GM21515 (cell line): ENCODE data around the gene DUSP10.

Experiments used
- ATAC-seq: cut with Tn5 transposase; IDR thresholded peaks from one replicate; pipeline ENCODE4 v1.9.1; 2021; ENCODE audit not compliant: unreplicated experiment

The DUSP10 gene

DNA sequence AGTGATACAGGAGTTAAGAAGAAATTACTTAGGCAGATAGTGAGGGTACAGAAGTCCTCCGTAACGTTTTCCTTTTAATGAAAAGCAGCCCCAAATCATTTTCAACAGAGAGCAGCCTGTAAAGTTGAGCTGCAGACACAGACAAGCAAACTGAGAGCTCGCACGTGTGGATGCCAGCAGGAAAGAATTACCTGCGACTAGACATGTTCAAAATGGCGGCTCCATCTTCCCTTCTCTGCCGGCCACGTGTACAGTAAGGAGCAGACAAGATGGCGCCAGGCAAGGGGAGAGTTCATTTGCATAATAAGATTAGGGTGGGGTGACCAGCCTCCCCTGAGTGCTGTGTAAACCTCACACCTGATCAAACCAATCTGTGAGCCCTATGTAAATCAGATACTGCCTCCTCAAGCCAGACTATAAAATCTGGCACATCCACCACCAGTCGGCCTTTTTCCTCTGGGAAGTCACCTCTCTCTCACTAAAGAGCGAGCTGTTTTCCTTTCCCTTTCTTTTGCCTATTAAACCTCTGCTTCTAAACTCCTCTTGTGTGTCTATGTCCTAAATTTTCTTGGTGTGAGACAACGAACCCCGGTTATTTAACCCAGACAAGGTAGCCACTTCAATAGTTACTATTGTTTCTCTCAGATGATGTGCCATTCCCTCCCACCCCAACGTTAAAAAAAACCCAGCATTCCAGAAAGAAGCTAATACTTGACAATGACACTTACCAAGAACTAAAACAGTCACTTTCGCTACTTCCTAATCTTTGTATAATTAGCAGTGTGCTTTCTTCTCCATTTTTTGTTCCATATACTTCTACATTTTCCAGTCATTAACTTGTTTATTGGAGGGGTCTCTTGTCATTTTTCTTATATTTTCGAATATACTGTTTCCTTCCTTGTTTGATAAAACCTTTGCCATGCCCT, 27.4 kb downstream of the DUSP10 start:
- no peak for ATAC-seq

DNA sequence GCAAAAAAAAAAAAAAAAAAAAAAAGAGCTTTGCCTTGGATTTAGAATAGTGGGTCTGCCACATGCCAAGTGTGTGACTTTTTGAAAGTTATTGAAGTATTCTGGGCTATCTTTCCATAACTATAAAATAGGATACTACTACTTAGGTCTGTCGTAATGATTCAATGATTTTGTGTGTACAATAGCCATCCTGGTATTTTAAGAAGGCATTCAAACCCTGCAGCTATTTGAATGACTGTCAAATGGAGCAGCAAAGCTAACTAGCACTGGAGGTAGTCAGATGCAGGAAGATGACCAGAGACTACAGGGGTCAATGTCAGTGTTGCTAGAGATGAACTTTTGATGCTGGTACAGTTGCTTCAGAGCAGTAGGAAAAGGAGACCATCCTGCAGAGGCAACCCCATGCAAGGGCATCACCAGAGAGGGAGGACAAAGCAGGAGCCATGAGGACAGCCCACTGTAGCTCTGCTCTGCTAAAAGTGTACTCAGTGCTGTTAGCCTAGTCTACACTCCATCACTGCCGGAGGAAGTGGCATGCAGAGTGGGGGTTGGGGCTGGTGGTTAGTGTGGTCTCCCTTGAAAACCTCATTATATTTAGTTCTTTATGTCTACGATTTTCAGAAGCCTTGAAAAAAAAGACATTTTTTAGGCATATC, 29.0 kb downstream of the DUSP10 start:
- peak; percentile 72 for ATAC-seq

DNA sequence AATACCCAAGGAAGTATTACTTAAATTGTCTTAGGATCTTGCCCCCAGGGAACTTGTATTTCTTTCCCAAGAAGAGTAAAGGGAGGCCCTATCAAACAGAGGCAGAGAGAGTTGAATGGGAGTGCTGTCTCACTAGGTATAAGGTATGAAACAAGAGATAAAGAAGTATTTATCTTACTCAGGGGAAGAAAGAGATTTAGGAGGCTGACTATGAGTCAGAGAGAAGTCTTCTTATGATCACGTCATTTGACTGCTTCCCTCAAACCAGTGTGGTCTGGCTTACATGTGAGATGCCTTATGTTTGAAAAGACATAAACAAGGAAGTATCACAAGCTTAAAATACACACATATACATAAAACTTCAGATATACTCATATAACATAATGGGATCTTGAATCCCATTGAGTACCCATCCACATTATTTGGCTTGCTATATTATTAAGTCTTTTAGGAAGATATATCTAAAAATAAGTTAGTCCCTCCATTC, 29.6 kb downstream of the DUSP10 start:
- ATAC-seq = peak; percentile 44

DNA sequence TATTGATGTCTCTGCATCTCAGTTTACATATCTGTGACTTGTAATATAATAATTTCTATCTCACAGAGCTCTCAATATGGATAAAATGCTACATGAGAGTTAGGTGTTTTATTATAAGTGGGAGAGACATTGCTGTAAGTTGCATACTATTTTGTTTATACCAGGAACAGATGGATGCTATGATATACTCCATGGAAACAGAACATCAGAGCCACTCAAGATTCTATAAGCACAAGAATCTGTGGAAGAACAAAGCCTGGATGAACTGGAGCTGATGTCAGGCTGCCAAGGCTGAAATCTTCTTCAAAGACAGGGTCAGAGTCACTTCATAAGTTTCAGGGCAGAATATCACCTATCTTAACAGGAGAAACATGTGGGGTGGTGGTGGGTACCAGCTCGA, 30.2 kb downstream of the DUSP10 start:
- ATAC-seq = no peak

DNA sequence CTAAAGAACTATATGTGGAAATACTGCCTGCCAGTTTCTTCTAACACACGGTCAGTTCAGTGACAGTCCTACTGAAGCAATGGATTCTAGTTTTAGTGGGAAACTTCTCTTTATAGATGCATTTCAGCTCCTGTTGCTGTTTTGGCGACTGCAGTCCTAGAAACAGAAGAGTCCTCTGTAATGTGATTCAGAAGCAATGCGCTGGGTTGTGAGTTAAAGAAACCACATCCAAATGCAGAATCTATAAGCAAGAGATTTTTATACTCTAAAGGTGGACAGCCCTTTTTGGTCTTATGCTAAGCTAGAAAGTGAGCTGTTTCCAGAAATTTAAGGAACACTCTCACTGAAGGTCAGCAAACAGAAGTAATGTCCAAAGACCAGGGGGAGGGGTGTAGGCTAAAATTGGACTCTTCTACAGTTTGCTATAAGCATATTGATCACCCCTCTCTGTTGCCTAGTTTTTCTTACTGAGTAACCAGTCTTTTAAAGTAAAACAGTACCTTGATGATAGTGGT, 30.8 kb downstream of the DUSP10 start:
- no peak for ATAC-seq

DNA sequence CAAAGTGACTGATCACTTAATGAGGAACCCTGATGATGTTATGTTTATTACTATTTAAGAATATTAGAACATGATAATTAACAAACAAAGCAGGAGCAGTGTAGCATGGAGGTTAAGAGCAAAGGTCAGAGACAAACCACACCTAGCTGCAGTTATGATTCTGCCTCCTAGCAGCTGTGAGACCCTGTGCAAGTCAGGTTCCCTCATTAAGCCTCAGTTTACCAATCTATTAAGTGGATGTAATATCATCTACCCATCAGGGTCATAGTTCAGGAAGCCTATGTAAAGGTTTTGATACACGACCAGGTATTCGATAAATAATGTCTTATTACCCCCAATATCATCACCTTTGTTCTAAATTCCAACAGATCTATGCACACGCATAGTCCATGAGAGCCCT, 32.0 kb downstream of the DUSP10 start:
- ATAC-seq = no peak

DNA sequence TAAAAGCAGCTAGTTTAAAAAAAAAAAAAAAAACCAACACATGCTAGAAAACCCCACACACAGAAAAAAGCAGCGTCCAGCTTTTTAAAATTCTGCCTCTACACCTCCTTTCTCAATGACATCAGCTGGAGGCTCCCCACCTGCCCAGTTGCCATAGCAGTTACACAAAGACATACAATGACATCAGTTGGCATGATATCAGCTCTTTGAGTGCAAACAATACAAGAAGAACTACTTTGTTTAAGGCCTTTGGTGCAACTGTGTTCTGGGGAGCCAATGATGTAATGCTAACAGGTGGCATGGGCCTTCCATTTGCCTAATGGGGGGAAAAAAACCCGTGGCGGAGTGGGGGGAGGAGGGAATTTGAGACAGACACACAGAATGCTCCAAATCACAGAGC, 32.9 kb downstream of the DUSP10 start:
- no peak for ATAC-seq

DNA sequence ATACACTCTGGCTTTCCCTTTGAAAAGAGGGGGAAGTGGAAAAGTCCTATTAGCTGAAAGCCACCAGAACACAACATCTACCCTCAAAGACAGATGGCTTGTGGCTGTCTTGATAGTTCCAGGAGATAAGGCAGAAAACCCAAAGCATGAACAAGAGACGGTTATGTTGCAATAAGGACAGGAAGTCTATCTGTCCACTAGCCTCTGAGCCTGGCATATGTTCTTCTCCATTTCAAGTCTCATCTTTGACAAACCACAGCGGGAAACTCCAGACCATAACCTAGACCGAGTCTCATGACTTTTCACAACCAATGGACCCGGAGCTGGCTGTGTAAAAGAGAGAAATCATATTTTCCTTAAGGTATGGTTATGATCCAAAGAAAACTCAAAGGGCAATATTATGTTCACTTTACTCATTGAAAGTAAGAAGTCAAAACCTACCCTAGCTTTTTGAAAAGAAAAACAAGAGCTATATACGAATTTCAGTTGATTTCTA, 33.8 kb downstream of the DUSP10 start:
- peak; percentile 61 for ATAC-seq

DNA sequence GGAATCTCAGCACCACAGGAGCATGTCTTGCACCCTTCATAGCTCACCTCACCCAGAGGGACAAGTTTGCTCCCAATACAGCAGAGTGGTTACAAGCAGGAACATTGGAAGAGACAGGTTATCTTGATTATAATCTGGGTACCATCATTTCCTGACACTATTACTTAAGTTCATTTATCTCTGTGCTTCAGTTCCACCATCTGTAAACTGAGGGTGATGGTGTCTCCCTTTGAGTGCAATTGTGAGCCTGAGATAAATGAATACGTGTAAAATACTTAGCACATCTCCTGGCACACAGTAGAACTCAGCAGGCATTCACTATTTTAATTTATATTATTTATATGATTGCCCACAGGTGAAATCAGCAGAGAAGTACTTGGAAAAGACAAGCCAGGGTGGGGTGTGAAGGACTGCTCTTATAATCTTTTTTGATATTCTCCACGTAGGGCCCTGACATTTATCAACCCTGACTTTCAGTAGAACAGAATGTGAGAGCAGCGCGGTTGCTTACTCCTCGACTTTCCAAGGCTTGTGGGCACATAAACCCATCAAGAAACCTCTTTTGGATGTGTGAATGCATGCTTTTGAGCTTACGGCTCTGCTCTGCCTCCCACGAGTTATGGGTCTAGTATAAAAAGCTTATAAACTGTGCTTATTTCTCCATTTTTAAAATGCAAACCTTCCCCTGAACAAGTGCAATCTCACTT, 34.9 kb downstream of the DUSP10 start:
- ATAC-seq = no peak

DNA sequence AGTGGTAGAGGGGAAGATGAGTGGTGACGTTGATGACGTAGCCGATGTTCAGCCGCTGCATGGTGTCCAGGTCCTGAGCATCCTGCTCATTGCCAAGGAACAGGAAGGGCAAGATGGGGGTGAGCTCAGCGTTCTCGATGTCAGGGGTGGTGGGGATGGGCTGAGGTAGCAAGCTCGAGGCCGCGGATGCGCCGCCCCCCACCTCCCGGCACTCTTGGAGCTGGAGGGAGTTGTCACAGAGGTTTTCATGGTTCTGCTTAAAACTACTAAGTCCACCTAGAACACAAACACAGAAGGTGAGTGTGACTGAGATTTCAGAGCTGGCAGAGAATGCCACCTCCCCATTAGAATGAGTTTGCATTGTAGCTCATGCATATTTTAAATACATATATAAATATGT, 35.7 kb downstream of the DUSP10 start:
- no peak for ATAC-seq

DNA sequence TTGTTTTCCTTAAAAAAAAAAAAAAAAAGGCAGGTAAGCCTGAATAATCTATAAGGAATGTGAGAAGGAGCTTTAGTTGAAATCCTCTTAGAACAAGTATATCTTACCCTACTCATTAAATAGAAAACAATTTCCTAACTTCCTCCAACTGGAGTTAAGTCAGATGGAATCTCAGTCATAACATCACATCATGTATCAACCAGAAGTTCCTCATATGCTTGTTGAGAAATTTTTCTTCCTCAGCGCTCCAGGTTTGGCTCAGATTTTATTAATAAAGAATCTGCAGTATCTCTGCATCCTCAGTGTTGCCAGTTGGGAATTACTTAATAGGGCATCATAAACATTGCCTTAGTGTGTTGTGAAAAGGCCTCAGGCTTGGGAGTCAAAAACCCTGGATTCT, 37.6 kb downstream of the DUSP10 start:
- ATAC-seq = no peak

DNA sequence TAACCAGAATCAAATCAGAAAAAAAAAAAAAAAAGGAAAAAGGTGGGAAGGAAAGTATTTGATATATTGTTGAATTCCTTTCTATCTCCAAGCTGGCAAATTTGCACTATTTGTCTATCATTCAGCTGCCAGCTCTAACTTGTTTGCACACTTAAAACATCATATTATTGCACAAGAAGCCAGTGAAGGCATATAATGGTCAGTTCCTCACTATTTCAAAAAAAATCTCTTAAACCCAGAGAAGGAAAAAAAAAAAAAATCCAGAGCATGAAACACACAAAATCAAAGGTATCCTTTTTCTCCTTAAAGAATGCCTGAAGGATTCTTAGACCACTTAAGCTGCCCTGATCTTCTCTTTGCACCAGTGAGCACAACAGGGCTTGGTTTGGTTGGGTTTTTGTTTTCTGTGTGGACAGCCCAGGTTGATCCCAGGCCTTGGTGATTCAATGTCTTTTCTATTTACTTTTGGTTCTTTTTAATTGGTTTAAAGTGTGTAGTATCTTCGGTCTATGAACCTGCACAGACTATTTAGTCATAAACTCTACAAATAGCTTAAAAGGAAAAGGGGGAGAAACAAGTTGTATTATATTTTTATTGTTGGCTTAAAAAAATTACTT, 40.2 kb downstream of the DUSP10 start:
- ATAC-seq = no peak

DNA sequence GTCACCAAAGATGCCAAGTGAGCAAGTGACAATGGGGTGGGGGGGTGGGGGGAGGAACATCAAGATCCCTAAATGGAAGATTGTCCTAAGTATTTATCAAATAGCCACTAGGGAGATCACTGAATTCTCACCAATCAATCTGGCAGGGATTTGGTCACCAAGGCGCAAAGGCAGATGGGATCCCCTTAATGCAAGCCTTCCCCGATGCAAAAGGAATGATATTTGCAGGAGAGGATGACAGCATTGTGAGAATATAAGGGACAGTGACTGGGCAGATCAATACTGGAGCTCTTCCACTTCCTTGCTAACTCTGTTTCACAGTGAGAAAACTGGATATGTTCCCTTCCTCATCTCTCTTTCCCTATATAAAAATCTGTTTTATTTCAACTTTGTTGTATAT, 40.9 kb downstream of the DUSP10 start:
- ATAC-seq = no peak

DNA sequence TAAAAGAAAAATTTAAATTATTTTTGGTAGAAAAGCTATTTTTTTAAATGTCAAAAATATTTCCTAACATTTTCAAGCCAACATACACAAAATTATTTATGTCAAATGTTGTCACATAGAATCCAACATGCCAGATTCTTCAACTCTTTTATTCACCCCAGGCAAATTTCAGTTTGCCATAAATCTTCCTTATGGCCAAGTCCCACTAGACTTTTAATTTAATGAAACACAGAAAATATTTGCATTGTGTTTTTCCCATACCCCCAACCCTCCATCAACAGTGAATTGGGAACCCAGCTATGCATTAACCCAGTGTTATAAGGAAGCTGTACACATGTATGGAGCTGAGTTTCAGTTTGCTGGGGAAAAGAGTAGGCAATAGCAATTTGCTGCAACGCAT, 41.4 kb downstream of the DUSP10 start:
- no peak for ATAC-seq

DNA sequence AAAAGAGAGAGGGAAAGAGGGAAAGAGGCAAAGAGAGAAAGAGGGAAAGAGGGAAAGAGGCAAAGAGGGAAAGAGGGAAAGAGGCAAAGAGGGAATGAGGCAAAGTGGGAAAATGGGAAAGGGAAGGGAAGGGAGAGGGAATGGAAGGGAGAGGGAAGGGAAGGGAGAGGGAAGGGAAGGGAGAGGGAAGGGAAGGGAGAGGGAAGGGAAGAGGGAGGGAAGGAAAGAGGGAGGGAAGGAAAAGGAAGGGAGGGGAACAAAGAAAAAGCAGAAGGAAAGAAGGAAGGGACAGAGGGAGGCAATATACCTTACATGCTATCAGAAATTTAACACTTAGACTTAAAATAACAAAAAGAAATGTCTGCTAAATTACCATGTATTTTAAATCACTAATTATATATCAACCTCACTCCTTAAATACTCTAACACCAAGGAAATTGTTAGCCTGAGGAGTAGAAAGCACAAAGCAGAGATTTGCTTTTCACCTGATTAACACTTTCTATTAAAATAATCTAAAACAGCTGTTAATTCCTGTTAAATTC, 41.8 kb downstream of the DUSP10 start:
- ATAC-seq = no peak

DNA sequence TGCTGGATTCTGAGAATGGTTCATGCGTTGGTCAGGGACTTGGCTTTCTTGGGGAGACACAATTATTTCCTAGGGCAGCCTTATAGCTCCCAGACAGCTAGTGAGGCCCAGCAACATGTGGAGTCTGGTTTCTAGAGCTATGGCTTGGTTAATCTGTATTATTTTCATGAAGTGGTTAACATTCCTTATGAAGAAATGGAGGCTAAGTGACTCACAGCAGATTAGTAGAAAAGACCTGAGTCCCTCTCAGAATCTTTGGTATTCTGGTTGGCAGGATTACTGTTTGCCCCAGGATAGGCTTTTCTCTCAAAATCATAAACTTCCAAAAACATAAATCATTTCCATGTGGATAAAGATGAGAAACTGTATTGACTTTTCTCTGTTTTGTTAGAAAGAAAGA, 42.3 kb downstream of the DUSP10 start:
- ATAC-seq = no peak

DNA sequence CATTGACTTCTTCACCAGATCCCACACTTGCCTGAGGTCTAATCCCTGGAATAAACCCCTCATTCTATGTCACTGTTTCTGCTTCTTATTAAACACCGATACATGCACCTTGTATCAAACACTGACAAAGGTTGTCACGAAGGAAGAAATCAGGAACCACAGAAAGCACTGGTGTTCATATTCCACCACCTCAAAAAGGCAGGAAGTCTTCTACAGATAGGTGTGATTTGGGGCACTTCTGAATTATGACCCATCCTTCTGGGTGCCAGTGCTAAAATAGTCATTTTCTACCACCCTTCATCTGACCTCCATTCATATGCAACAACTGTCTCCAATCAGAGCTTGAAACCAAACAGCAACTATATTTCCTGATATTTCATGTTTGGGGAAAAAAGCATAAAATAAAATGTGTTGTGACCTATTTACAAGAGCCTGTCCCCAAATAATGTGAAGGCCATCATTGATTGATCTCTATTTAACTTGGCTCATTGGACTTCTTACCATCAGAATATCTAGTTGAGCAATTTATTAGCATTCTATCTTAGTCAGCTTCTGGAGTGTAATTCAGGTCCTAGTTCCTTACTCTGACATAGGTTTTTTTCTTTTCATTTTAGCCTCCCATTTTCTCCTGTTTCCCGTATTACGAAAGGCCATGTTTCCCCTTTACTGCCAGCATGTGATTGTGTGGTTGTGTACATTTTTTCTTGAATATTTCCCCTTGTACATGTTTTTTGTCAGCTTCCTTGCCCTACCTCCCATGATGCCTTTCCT, 43.1 kb downstream of the DUSP10 start:
- ATAC-seq = no peak

DNA sequence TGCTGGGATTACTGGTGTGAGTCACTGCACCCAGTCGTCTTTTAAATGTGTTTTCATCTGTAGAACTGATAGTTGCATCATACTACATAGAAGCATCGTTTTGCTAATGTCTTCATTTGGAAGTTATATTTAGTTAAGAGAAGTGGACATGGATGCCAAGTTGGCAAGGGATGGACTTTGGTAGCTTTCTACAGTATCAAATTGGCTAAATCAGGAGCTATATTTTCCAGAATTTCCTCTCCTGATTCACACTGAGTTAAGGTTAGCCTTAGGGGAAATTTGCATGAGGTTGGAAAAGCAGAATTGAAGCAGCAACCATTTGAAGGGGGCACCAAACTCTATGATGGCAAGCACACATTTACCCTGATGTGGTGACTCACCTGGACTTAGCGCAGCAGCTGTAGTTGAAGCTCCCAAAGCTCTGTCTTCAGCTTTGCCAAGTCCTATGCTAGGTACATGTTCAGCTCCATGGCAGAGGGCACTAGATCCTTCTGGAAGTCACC, 43.9 kb downstream of the DUSP10 start:
- no peak for ATAC-seq

DNA sequence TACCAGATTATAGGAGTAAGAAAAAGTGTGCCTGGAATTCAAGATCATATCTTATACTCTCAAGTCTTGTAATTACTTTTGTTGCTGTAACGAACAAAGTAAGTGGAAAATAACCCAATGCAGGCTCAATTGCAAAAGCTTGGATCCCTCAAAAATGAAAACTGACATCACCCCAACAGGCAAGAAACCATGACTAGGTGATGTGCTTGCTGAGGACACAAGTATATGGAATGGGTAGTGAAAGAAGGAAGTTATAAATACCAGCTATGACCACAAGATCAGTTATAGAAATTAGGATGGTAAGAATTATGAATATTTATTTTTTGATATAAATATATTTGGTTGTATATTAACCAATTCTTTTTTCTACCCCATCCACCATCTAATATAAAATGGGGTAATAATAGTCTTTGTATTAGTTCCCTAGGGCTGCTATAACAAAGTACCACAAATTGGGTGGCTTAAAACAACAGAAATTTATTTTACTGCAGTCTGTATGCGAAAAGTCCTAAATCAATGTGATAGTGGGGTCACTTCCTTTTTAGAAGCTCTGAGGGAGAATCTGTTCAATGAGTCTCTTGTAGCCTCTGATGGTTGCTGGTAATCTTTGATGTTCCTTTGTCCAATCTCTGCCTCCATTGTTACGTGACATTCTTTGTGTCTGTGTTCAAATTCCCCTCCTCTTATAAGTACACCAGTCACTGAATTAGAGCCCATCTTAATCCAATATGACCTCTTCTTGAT, 45.0 kb downstream of the DUSP10 start:
- no peak for ATAC-seq
